ENCODE measurements around the gene ABI3. TPM values are rescaled to one million over a fixed set of nuclear protein-coding genes. Genes with fewer than 3 reads are reported as not detected.

Gene ABI3
- total and polyA plus RNA-seq, 4 experiments from 2014 or later, result 9.5 to 24.5 (median 12.9) TPM

DNA sequence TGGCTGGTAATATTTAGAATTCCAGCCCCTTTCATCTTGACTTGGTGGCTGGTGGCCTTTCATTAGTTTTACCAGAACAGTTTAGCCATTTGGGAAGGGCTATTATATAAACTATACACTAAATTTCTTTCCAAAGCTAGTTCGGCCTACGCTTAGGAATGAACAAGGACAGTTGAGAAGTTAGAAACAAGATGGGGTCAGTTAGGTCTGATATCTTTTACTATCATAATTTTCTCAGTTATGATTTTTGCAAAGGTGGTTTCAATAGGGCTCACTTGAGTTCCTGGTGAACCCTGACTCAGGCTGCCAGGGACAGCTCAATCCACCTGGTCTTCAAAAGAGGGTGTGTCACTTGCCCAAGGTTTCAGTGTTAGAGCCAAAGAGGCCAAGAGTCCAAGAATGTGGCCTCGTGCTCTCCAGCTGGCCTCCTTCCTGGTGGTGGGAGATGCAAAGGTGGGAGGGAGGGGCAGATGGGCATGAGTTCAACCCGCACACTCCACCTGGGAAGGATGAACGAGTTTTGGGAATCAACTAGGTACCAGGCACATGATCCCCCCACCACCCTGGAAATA, 24.1 kb downstream of the ABI3 start:
- Histone ChIP-seq H3K36me3 (ENCODE audit: insufficient read depth, low read length) (no peaks in the 10 kb centered on the region), H3K4me1 (ENCODE audit: insufficient read depth, low read length) (peaks cover 17% of the 10 kb centered on the region), H3K27ac (ENCODE audit: low read depth, low read length) (no peak overlapping the region), H3K4me3 (ENCODE audit: low read length in 2 of 2) (no peak overlapping the region), H3K9me3 (ENCODE audit: control insufficient read depth in 1 of 2, low read length in 2 of 2) (no peaks in the 10 kb centered on the region), H3K27me3 (ENCODE audit: insufficient read depth, low read length) (peaks cover 9% of the 10 kb centered on the region)
- no peak for DNase-seq
- Mint-ChIP-seq H3K36me3 (no peaks in the 10 kb centered on the region), H3K4me1 (peaks cover 3 to 13% (median 7%) of the 10 kb centered on the region in 4 donors), H3K9me3 (no peaks in the 10 kb centered on the region), H3K27ac (no peak overlapping the region), H3K27me3 (peaks cover under 1 to 5% of the 10 kb centered on the region in 2 donors), H3K4me3 (no peak overlapping the region)
- intact Hi-C loops (cut with micrococcal nuclease), result no loop called here
- ChIA-PET CTCF (ENCODE audit: partially characterized antibody) (interaction anchor here (1.2 to 13.8 kb wide), 2 partner anchors 9 to 53 kb away, joined by 7 to 315 read pairs; no protein-coding TSS in a partner anchor), POLR2A (ENCODE audit: partially characterized antibody) (no interaction called here)

- Histone ChIP-seq H3K4me3 (ENCODE audit: low read length in 2 of 2) (no peak overlapping the region), H3K27ac (ENCODE audit: low read depth, low read length) (no peak overlapping the region), H3K4me1 (ENCODE audit: insufficient read depth, low read length) (peaks cover 8% of the 10 kb centered on the region), H3K27me3 (ENCODE audit: insufficient read depth, low read length) (peaks cover 7% of the 10 kb centered on the region), H3K36me3 (ENCODE audit: insufficient read depth, low read length) (no peaks in the 10 kb centered on the region), H3K9me3 (ENCODE audit: control insufficient read depth in 1 of 2, low read length in 2 of 2) (no peaks in the 10 kb centered on the region)
- Mint-ChIP-seq H3K27me3 (peaks cover 0 to 5% of the 10 kb centered on the region in 2 donors), H3K27ac (no peak overlapping the region), H3K4me3 (no peak overlapping the region), H3K36me3 (no peaks in the 10 kb centered on the region), H3K9me3 (no peaks in the 10 kb centered on the region), H3K4me1 (peaks cover 3 to 10% (median 5%) of the 10 kb centered on the region in 4 donors)
- POLR2A ChIA-PET (ENCODE audit: partially characterized antibody), result no interaction called here
- CTCF ChIA-PET (ENCODE audit: partially characterized antibody), result interaction anchor here (1.0 to 13.8 kb wide), 4 partner anchors 8 to 54 kb away, joined by 3 to 315 read pairs (median 6); no protein-coding TSS in a partner anchor
- no peak for DNase-seq
- intact Hi-C loops (cut with micrococcal nuclease), result no loop called here
Measured at GRCh38 chr17:49235896-49236295, 25.4 kb downstream of the ABI3 start.

DNA sequence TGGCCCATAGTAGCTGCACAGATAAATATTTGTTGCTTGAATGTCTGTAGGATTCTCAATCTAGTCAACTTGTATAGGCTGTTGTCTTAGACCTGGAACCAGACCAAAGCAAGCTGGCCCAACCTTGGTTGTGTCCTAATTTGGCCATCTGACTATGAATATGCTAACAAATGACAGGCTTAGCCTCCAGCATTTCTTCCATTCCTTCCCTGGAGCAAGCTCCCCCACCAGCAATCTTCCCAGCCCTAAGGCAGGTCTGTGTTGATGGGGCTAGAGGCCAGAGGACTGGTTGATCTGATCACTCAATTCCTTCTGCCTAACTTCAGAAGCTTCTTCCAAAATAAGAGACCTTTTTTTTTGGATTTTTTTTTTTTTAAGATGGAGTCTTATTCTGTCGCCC, 29.5 kb downstream of the ABI3 start:
- peaks cover 0 to 5% of the 10 kb centered on the region in 2 donors for H3K27me3 Mint-ChIP-seq
- H3K9me3 Mint-ChIP-seq, result no peaks in the 10 kb centered on the region
- CTCF ChIA-PET (ENCODE audit: partially characterized antibody), result interaction anchor here (1.0 to 1.7 kb wide), 4 partner anchors 10 to 60 kb away, joined by 3 to 9 read pairs (median 7); no protein-coding TSS in a partner anchor
- intact Hi-C loops (cut with micrococcal nuclease), result no loop called here
- DNase-seq, result no peak
- peaks cover 0 to 1% (median 0%) of the 10 kb centered on the region in 4 donors for H3K4me1 Mint-ChIP-seq
- no peaks in the 10 kb centered on the region for H3K36me3 ChIP-seq (ENCODE audit: insufficient read depth, low read length)
- POLR2A ChIA-PET (ENCODE audit: partially characterized antibody), result no interaction called here
- no peaks in the 10 kb centered on the region for H3K36me3 Mint-ChIP-seq
- H3K4me3 Mint-ChIP-seq, result no peak overlapping the region
- H3K27ac ChIP-seq (ENCODE audit: low read depth, low read length), result no peak overlapping the region
- no peaks in the 10 kb centered on the region for H3K9me3 ChIP-seq (ENCODE audit: control insufficient read depth in 1 of 2, low read length in 2 of 2)
- H3K27ac Mint-ChIP-seq, result no peak overlapping the region
- H3K4me3 ChIP-seq (ENCODE audit: low read length in 2 of 2), result no peak overlapping the region
- H3K27me3 ChIP-seq (ENCODE audit: insufficient read depth, low read length), result no peaks in the 10 kb centered on the region
- H3K4me1 ChIP-seq (ENCODE audit: insufficient read depth, low read length), result no peaks in the 10 kb centered on the region

- DNase-seq, result no peak
- no peak overlapping the region for H3K4me3 ChIP-seq (ENCODE audit: low read length in 2 of 2)
- H3K27me3 ChIP-seq (ENCODE audit: insufficient read depth, low read length), result no peaks in the 10 kb centered on the region
- H3K4me3 Mint-ChIP-seq, result no peak overlapping the region
- no peaks in the 10 kb centered on the region for H3K36me3 Mint-ChIP-seq
- no peak overlapping the region for H3K27ac ChIP-seq (ENCODE audit: low read depth, low read length)
- CTCF ChIA-PET (ENCODE audit: partially characterized antibody), result interaction anchor here (1.4 kb wide), 1 partner anchor 12 kb away, joined by 6 read pairs; no protein-coding TSS in a partner anchor
- H3K27me3 Mint-ChIP-seq, result peaks cover 0 to 5% of the 10 kb centered on the region in 2 donors
- no peaks in the 10 kb centered on the region for H3K9me3 Mint-ChIP-seq
- H3K4me1 ChIP-seq (ENCODE audit: insufficient read depth, low read length), result no peaks in the 10 kb centered on the region
- no peak overlapping the region for H3K27ac Mint-ChIP-seq
- POLR2A ChIA-PET (ENCODE audit: partially characterized antibody), result no interaction called here
- H3K36me3 ChIP-seq (ENCODE audit: insufficient read depth, low read length), result no peaks in the 10 kb centered on the region
- intact Hi-C loops (cut with micrococcal nuclease), result no loop called here
- peaks cover 0 to 1% (median 0%) of the 10 kb centered on the region in 4 donors for H3K4me1 Mint-ChIP-seq
- no peaks in the 10 kb centered on the region for H3K9me3 ChIP-seq (ENCODE audit: control insufficient read depth in 1 of 2, low read length in 2 of 2)
Measured at GRCh38 chr17:49240619-49241018, 30.1 kb downstream of the ABI3 start.

DNA sequence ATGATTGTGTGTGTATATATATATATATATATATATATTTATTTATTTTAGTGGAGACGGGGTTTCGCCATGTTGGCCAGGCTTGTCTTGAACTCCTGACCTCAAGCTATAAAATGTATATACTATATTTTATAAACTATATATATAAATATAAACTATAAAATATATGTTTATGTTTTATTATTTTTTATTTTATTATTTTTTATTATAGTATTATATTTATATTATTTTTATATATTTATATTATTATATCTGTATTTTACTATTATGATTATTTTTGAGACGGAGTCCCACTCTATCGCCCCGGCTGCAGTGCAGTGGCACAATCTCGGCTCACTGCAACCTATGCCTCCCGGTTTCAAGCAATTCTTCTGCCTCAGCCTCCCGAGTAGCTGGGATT, 30.5 kb downstream of the ABI3 start:
- CTCF ChIA-PET (ENCODE audit: partially characterized antibody), result interaction anchor here (1.4 kb wide), 1 partner anchor 13 kb away, joined by 6 read pairs; no protein-coding TSS in a partner anchor
- Histone ChIP-seq H3K27ac (ENCODE audit: low read depth, low read length) (no peak overlapping the region), H3K4me1 (ENCODE audit: insufficient read depth, low read length) (no peaks in the 10 kb centered on the region), H3K9me3 (ENCODE audit: control insufficient read depth in 1 of 2, low read length in 2 of 2) (no peaks in the 10 kb centered on the region), H3K4me3 (ENCODE audit: low read length in 2 of 2) (no peak overlapping the region), H3K36me3 (ENCODE audit: insufficient read depth, low read length) (no peaks in the 10 kb centered on the region), H3K27me3 (ENCODE audit: insufficient read depth, low read length) (no peaks in the 10 kb centered on the region)
- DNase-seq, result no peak
- Mint-ChIP-seq H3K27me3 (peaks cover 0 to 5% of the 10 kb centered on the region in 2 donors), H3K4me1 (peaks cover 0 to 1% (median 0%) of the 10 kb centered on the region in 4 donors), H3K4me3 (no peak overlapping the region), H3K36me3 (no peaks in the 10 kb centered on the region), H3K9me3 (no peaks in the 10 kb centered on the region), H3K27ac (no peak overlapping the region)
- intact Hi-C loops (cut with micrococcal nuclease), result no loop called here
- POLR2A ChIA-PET (ENCODE audit: partially characterized antibody), result no interaction called here

DNA sequence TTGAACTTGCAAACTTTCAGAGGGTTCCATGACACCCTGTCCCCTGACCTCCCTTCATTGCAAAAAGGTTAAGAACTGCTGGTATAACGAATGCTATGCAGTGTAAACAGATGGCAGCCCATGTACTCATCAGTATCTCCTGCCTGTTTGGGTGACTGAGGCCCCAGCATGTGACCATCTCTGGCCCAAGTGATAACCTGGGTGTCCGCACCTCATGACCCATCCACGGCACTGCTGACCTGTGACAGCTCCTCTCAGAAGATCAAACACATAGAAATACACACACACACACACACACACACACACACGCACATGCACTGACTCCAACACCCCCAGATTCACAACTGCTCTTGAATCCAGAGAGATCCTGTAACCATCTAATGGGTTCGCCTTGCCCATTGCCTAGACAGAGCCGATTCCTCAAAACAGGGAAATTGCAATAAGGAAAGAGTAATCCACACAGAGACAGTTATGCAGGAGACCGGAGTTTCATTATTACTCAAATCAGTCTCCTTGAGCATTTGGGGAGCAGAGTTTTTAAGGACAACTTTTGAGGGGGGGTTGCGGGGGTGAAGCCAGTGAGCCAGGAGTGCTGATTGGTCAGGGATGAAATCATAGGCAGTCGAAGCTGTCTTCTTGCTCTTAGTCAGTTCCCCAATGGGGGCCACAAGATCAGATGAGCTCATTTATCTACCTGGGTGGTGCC, 31.3 kb downstream of the ABI3 start:
- Histone ChIP-seq H3K9me3 (ENCODE audit: control insufficient read depth in 1 of 2, low read length in 2 of 2) (no peaks in the 10 kb centered on the region), H3K27me3 (ENCODE audit: insufficient read depth, low read length) (no peaks in the 10 kb centered on the region), H3K4me1 (ENCODE audit: insufficient read depth, low read length) (no peaks in the 10 kb centered on the region), H3K27ac (ENCODE audit: low read depth, low read length) (no peak overlapping the region), H3K4me3 (ENCODE audit: low read length in 2 of 2) (no peak overlapping the region), H3K36me3 (ENCODE audit: insufficient read depth, low read length) (no peaks in the 10 kb centered on the region)
- ChIA-PET POLR2A (ENCODE audit: partially characterized antibody) (no interaction called here), CTCF (ENCODE audit: partially characterized antibody) (interaction anchor here (0.6 kb wide), 1 partner anchor 13 kb away, joined by 3 read pairs; no protein-coding TSS in a partner anchor)
- Mint-ChIP-seq H3K27ac (no peak overlapping the region), H3K27me3 (peaks cover 0 to 5% of the 10 kb centered on the region in 2 donors), H3K4me1 (peaks cover 0 to 1% (median 0%) of the 10 kb centered on the region in 4 donors), H3K9me3 (no peaks in the 10 kb centered on the region), H3K36me3 (no peaks in the 10 kb centered on the region), H3K4me3 (no peak overlapping the region)
- no peak for DNase-seq
- intact Hi-C loops (cut with micrococcal nuclease), result no loop called here

DNA sequence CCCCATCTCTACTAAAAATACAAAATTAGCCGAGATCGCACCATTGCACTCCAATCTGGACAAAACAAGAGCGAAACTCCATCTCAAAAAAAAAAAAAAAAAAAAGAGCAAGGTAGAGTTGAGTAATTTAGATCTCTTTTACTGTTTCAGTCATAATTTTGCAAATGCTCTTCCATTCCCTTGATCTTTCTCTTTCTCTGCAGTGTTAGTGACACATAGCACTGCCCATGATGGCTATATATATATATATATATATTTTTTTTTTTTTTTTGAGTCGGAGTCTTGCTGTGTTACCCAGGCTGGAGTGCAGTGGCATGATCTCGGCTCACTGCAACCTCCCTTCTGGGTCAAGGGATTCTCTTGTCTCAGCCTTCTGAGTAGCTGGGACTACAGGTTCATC, 32.3 kb downstream of the ABI3 start:
- CTCF ChIA-PET (ENCODE audit: partially characterized antibody), result interaction anchor here (1.3 kb wide), 1 partner anchor 15 kb away, joined by 4 read pairs; no protein-coding TSS in a partner anchor
- POLR2A ChIA-PET (ENCODE audit: partially characterized antibody), result no interaction called here
- no peak overlapping the region for H3K4me3 ChIP-seq (ENCODE audit: low read length in 2 of 2)
- intact Hi-C loops (cut with micrococcal nuclease), result no loop called here
- H3K27me3 ChIP-seq (ENCODE audit: insufficient read depth, low read length), result no peaks in the 10 kb centered on the region
- no peaks in the 10 kb centered on the region for H3K9me3 ChIP-seq (ENCODE audit: control insufficient read depth in 1 of 2, low read length in 2 of 2)
- no peak for DNase-seq
- no peak overlapping the region for H3K4me3 Mint-ChIP-seq
- H3K27me3 Mint-ChIP-seq, result peaks cover 1 to 7% of the 10 kb centered on the region in 2 donors
- H3K27ac Mint-ChIP-seq, result no peak overlapping the region
- H3K36me3 Mint-ChIP-seq, result no peaks in the 10 kb centered on the region
- H3K27ac ChIP-seq (ENCODE audit: low read depth, low read length), result no peak overlapping the region
- peaks cover 0 to 1% (median 0%) of the 10 kb centered on the region in 4 donors for H3K4me1 Mint-ChIP-seq
- H3K4me1 ChIP-seq (ENCODE audit: insufficient read depth, low read length), result no peaks in the 10 kb centered on the region
- H3K36me3 ChIP-seq (ENCODE audit: insufficient read depth, low read length), result no peaks in the 10 kb centered on the region
- H3K9me3 Mint-ChIP-seq, result no peaks in the 10 kb centered on the region
